Mesenchymal stem cell (in vitro differentiated cells and primary cell): ENCODE measurements around the gene NPBWR2.

Experiments
- DNase-seq: peaks from one replicate; pipeline ENCODE4 v3.0.0-alpha.2; 2013
- H2AFZ ChIP-seq: one replicate; pipeline ENCODE4 v1.6.1; 2013; ENCODE audit warnings: low read depth, mild to moderate bottlenecking, control low read depth, inconsistent platforms, low read length, moderate library complexity
- H2AK5ac ChIP-seq: 2 replicates; pipeline ENCODE4 v1.6.1; 2013; ENCODE audit warnings: low read length, moderate library complexity, mild to moderate bottlenecking, inconsistent platforms; ENCODE audit not compliant: severe bottlenecking
- H2BK120ac ChIP-seq: one replicate; pipeline ENCODE4 v1.6.1; 2013; ENCODE audit warnings: low read depth, mild to moderate bottlenecking, inconsistent platforms, low read length, moderate library complexity
- H2BK12ac ChIP-seq, 2 experiments: one replicate each; pipeline ENCODE4 v1.6.1; 2013; ENCODE audit warnings: inconsistent platforms in 2 of 2, low read length in 2 of 2, mild to moderate bottlenecking in 2 of 2, moderate library complexity in 2 of 2, control low read depth in 1 of 2
- H2BK15ac ChIP-seq: one replicate; pipeline ENCODE4 v1.6.1; 2013; ENCODE audit warnings: mild to moderate bottlenecking, low read depth, inconsistent platforms; ENCODE audit not compliant: poor library complexity, severe bottlenecking
- H2BK5ac ChIP-seq: 2 replicates; pipeline ENCODE4 v1.6.1; 2013; ENCODE audit warnings: low read depth, mild to moderate bottlenecking, low read length, control low read depth, inconsistent platforms; ENCODE audit not compliant: poor library complexity, severe bottlenecking
- H3K14ac ChIP-seq, 2 experiments: one replicate each; pipeline ENCODE4 v1.6.1; 2013; ENCODE audit warnings: inconsistent platforms in 2 of 2, low read length in 2 of 2, control low read depth in 1 of 2, mild to moderate bottlenecking in 1 of 2, moderate library complexity in 1 of 2
- H3K18ac ChIP-seq, 2 experiments: one replicate each; pipeline ENCODE4 v1.6.1; 2013; ENCODE audit warnings: inconsistent platforms in 2 of 2, low read length in 2 of 2, control low read depth in 1 of 2, low read depth in 1 of 2, mild to moderate bottlenecking in 1 of 2
- H3K23ac ChIP-seq, 2 experiments: one replicate each; pipeline ENCODE4 v1.6.1; 2013; ENCODE audit warnings: inconsistent platforms in 2 of 2, low read length in 2 of 2, mild to moderate bottlenecking in 2 of 2, moderate library complexity in 2 of 2, control low read depth in 1 of 2
- H3K27ac ChIP-seq: 2 replicates; pipeline ENCODE4 v1.5.1; 2013; ENCODE audit warnings: mild to moderate bottlenecking, moderate library complexity, low read length, control low read depth, inconsistent platforms; ENCODE audit not compliant: poor library complexity, severe bottlenecking
- H3K27me3 ChIP-seq, 2 experiments: 2 replicates each; pipeline versions ENCODE4 v1.6.1 to v1.7.0; 2013; ENCODE audit warnings: low read length in 2 of 2, mild to moderate bottlenecking in 2 of 2, moderate library complexity in 2 of 2, control low read depth in 1 of 2, inconsistent platforms in 1 of 2; ENCODE audit not compliant: control insufficient read depth in 1 of 2, insufficient read depth in 1 of 2
- H3K36me3 ChIP-seq, 2 experiments: 2 replicates each; pipeline versions ENCODE4 v1.6.1 to v1.7.0; 2013; ENCODE audit warnings: low read length in 2 of 2, control low read depth in 1 of 2, inconsistent platforms in 1 of 2, low read depth in 1 of 2, mild to moderate bottlenecking in 1 of 2; ENCODE audit not compliant: insufficient read depth in 2 of 2, control insufficient read depth in 1 of 2
- H3K4ac ChIP-seq, 2 experiments: one replicate each; pipeline ENCODE4 v1.6.1; 2013; ENCODE audit warnings: inconsistent platforms in 2 of 2, low read length in 2 of 2, mild to moderate bottlenecking in 2 of 2, moderate library complexity in 2 of 2, control low read depth in 1 of 2, low read depth in 1 of 2
- H3K4me1 ChIP-seq: 2 replicates; pipeline ENCODE4 v1.6.1; 2013; ENCODE audit warnings: low read depth, low read length, control low read depth; ENCODE audit not compliant: control insufficient read depth, insufficient read depth
- H3K4me2 ChIP-seq: 2 replicates; pipeline ENCODE4 v1.6.1; 2013; ENCODE audit warnings: low read length, mild to moderate bottlenecking, inconsistent platforms; ENCODE audit not compliant: poor library complexity, severe bottlenecking
- H3K4me3 ChIP-seq, 2 experiments: 2 replicates each; pipeline versions ENCODE4 v1.5.1 to v1.7.0; 2013; ENCODE audit warnings: low read length in 2 of 2, mild to moderate bottlenecking in 2 of 2, control low read depth in 1 of 2, low read depth in 1 of 2; ENCODE audit not compliant: insufficient read depth in 1 of 2
- H3K79me1 ChIP-seq: replicated peaks from 2 replicates; pipeline ENCODE4 v1.6.1; 2013; ENCODE audit warnings: mild to moderate bottlenecking, control low read depth, low read length, inconsistent platforms; ENCODE audit not compliant: poor library complexity, severe bottlenecking
- H3K9ac ChIP-seq: 2 replicates; pipeline ENCODE4 v1.7.0; 2013; ENCODE audit warnings: mild to moderate bottlenecking, low read length, moderate library complexity
- H3K9me3 ChIP-seq: 2 replicates; pipeline ENCODE4 v1.7.0; 2013; ENCODE audit warnings: mild to moderate bottlenecking, low read length; ENCODE audit not compliant: control insufficient read depth
- H4K8ac ChIP-seq: one replicate; pipeline ENCODE4 v1.6.1; 2013; ENCODE audit warnings: inconsistent platforms, mild to moderate bottlenecking, low read length, moderate library complexity
- H4K91ac ChIP-seq: one replicate; pipeline ENCODE4 v1.6.1; 2013; ENCODE audit warnings: mild to moderate bottlenecking, low read length, inconsistent platforms
- WGBS: methylation state at CpG from one replicate; pipeline ENCODE4 v1.1.7; 2013; ENCODE audit warnings: mixed read lengths; 5-methylcytosine and 5-hydroxymethylcytosine counted together

Gene NPBWR2

GRCh38 chr20:64095927-64096326 lies 11.4 kb downstream of the NPBWR2 start:
- Histone ChIP-seq H3K4ac (no peak overlapping the region), H2BK120ac (no peak overlapping the region), H2AFZ (no peak overlapping the region), H3K9me3 (no peaks in the 10 kb centered on the region), H3K79me1 (no peaks in the 10 kb centered on the region), H3K4me3 (no peak overlapping the region), H3K4me2 (no peak overlapping the region), H3K23ac (no peak overlapping the region), H4K91ac (no peak overlapping the region), H3K9ac (no peak overlapping the region), H2BK15ac (no peak overlapping the region), H4K8ac (no peak overlapping the region), H3K4me1 (no peaks in the 10 kb centered on the region), H3K18ac (no peak overlapping the region), H3K36me3 (peaks cover 0 to 10% of the 10 kb centered on the region in 2 experiments), H3K27me3 (peaks cover 22 to 39% of the 10 kb centered on the region in 2 experiments), H2BK12ac (no peak overlapping the region), H2BK5ac (no peak overlapping the region), H3K27ac (no peak overlapping the region), H2AK5ac (no peak overlapping the region), H3K14ac (peak overlapping the region in 1 of 2 experiments; percentile 31)
- DNase-seq: no peak
- 90% methylated on average over 11 of the region's 11 CpGs for WGBS

- Histone ChIP-seq H2AK5ac (no peak overlapping the region), H3K14ac (no peak overlapping the region), H3K4me1 (no peaks in the 10 kb centered on the region), H3K9ac (no peak overlapping the region), H3K18ac (no peak overlapping the region), H3K23ac (no peak overlapping the region), H3K9me3 (no peaks in the 10 kb centered on the region), H3K27me3 (peaks cover 18 to 35% of the 10 kb centered on the region in 2 experiments), H3K79me1 (no peaks in the 10 kb centered on the region), H2BK15ac (no peak overlapping the region), H2BK12ac (no peak overlapping the region), H4K91ac (no peak overlapping the region), H2BK5ac (no peak overlapping the region), H2BK120ac (no peak overlapping the region), H3K4me2 (no peak overlapping the region), H3K4me3 (no peak overlapping the region), H3K4ac (no peak overlapping the region), H2AFZ (no peak overlapping the region), H3K27ac (no peak overlapping the region), H3K36me3 (peaks cover 0 to 10% of the 10 kb centered on the region in 2 experiments), H4K8ac (no peak overlapping the region)
- WGBS: 79% methylated on average over 4 of the region's 4 CpGs
- no peak for DNase-seq
Observed at GRCh38 chr20:64095455-64095854, 11.9 kb downstream of the NPBWR2 start.

- WGBS: 45% methylated on average over 9 of the region's 9 CpGs
- Histone ChIP-seq H2BK15ac (no peak overlapping the region), H2AK5ac (no peak overlapping the region), H4K8ac (no peak overlapping the region), H2BK5ac (no peak overlapping the region), H3K14ac (no peak overlapping the region), H3K4me1 (no peaks in the 10 kb centered on the region), H3K79me1 (no peaks in the 10 kb centered on the region), H3K4me3 (no peak overlapping the region), H2AFZ (no peak overlapping the region), H3K27ac (no peak overlapping the region), H3K18ac (no peak overlapping the region), H3K4me2 (no peak overlapping the region), H3K4ac (no peak overlapping the region), H2BK120ac (no peak overlapping the region), H4K91ac (no peak overlapping the region), H3K23ac (no peak overlapping the region), H3K9me3 (no peaks in the 10 kb centered on the region), H3K9ac (no peak overlapping the region), H3K27me3 (peaks cover 28 to 48% of the 10 kb centered on the region in 2 experiments), H2BK12ac (no peak overlapping the region), H3K36me3 (no peaks in the 10 kb centered on the region)
- DNase-seq: no peak
Observed at GRCh38 chr20:64093013-64093503, 14.3 kb downstream of the NPBWR2 start.

GRCh38 chr20:64092258-64093012 lies 14.9 kb downstream of the NPBWR2 start:
- H3K27ac ChIP-seq: no peak overlapping the region
- H3K4me2 ChIP-seq: no peak overlapping the region
- H3K36me3 ChIP-seq: no peaks in the 10 kb centered on the region

More at GRCh38 chr20:64092258-64093012, 14.9 kb downstream of the NPBWR2 start:
- DNase-seq: no peak
- no peak overlapping the region for H3K23ac ChIP-seq
- H3K9ac ChIP-seq: no peak overlapping the region
- H2BK5ac ChIP-seq: no peak overlapping the region
- H2BK120ac ChIP-seq: no peak overlapping the region
- H3K4ac ChIP-seq: no peak overlapping the region
- H3K4me1 ChIP-seq: no peaks in the 10 kb centered on the region
- H3K79me1 ChIP-seq: no peaks in the 10 kb centered on the region
- no peak overlapping the region for H3K14ac ChIP-seq
- H2AK5ac ChIP-seq: no peak overlapping the region
- no peak overlapping the region for H2BK12ac ChIP-seq
- H3K18ac ChIP-seq: no peak overlapping the region
- no peak overlapping the region for H2AFZ ChIP-seq
- peaks cover 34 to 53% of the 10 kb centered on the region in 2 experiments for H3K27me3 ChIP-seq
- no peaks in the 10 kb centered on the region for H3K9me3 ChIP-seq
- 84% methylated on average over 27 of the region's 27 CpGs for WGBS
- no peak overlapping the region for H2BK15ac ChIP-seq
- H4K91ac ChIP-seq: no peak overlapping the region
- H4K8ac ChIP-seq: no peak overlapping the region
- H3K4me3 ChIP-seq: no peak overlapping the region
